IMR-90 (cell line): Measurements from ENCODE around the gene TMEM158. TPM values are rescaled to one million over a fixed set of nuclear protein-coding genes. Genes with fewer than 3 reads are reported as not detected.

Experiments
- ATAC-seq: fragments of 200-7000 bp; cut with Tn5 transposase; 2 replicates; pipeline ENCODE4 v1.9.1; 2020; ENCODE audit warnings: low read depth, mild to moderate bottlenecking, moderate library complexity
- BruUV-seq: library from RNA; stranded (reverse); fragments of 400-500 nt; replicated peaks from 2 replicates; lab custom pipeline; 2021; lab: Mats Ljungman, UMichigan
- CTCF ChIA-PET: fragments of 300-600 bp; formaldehyde crosslinking; extraction: SDS; loops from one replicate; lab custom pipeline; 2021; ENCODE audit warnings: antibody characterized with exemption; lab: Yijun Ruan, JAX
- POLR2A ChIA-PET: fragments of 300-600 bp; sonication (Branson Sonifier 250); formaldehyde crosslinking; loops from one replicate; lab custom pipeline; 2022; ENCODE audit warnings: antibody characterized with exemption; ENCODE audit not compliant: unreplicated experiment; lab: Charles Lee
- DNase-seq: peaks from one replicate; pipeline ENCODE4 v3.0.0; 2013
- H2AFZ ChIP-seq: replicated peaks from 2 replicates; pipeline ENCODE3; 2013; ENCODE audit warnings: low read length, mild to moderate bottlenecking; ENCODE audit not compliant: poor library complexity
- H2AK5ac ChIP-seq: 2 replicates; pipeline ENCODE4 v1.6.1; 2013; ENCODE audit warnings: low read depth, low read length, inconsistent platforms
- H2AK9ac ChIP-seq: replicated peaks from 2 replicates; pipeline ENCODE3; 2013; ENCODE audit warnings: mild to moderate bottlenecking, low read depth, low read length, moderate library complexity; ENCODE audit not compliant: poor library complexity
- H2BK120ac ChIP-seq: 2 replicates; pipeline ENCODE4 v1.6.1; 2013; ENCODE audit warnings: low read depth, low read length, inconsistent platforms
- H2BK15ac ChIP-seq: 3 replicates; pipeline ENCODE4 v1.6.1; 2013; ENCODE audit warnings: low read depth, low read length, inconsistent platforms
- H2BK20ac ChIP-seq: 2 replicates; pipeline ENCODE4 v1.6.1; 2013; ENCODE audit warnings: low read depth, mild to moderate bottlenecking, inconsistent platforms, low read length, moderate library complexity
- H2BK5ac ChIP-seq: 2 replicates; pipeline ENCODE4 v1.6.1; 2013; ENCODE audit warnings: mild to moderate bottlenecking, low read depth, low read length, inconsistent platforms; ENCODE audit not compliant: poor library complexity, severe bottlenecking
- H3K14ac ChIP-seq: replicated peaks from 2 replicates; pipeline ENCODE4 v1.6.1; 2013; ENCODE audit warnings: low read depth, low read length, inconsistent platforms
- H3K18ac ChIP-seq: 2 replicates; pipeline ENCODE4 v1.6.1; 2013; ENCODE audit warnings: low read depth, low read length, control low read depth
- H3K23ac ChIP-seq: 2 replicates; pipeline ENCODE4 v1.6.1; 2013; ENCODE audit warnings: low read depth, low read length, inconsistent platforms
- H3K27ac ChIP-seq: 2 replicates; pipeline ENCODE4 v1.5.1; 2013; ENCODE audit warnings: mild to moderate bottlenecking, control low read depth, low read length; ENCODE audit not compliant: insufficient read depth
- H3K27me3 ChIP-seq: 2 replicates; pipeline ENCODE4 v1.6.1; 2013; ENCODE audit warnings: low read length; ENCODE audit not compliant: control insufficient read depth, insufficient read depth
- H3K36me3 ChIP-seq: 2 replicates; pipeline ENCODE4 v1.6.1; 2013; ENCODE audit warnings: low read length, mixed read lengths; ENCODE audit not compliant: control insufficient read depth, insufficient read depth
- H3K4ac ChIP-seq: 2 replicates; pipeline ENCODE4 v1.6.1; 2013; ENCODE audit warnings: low read depth, low read length, inconsistent platforms
- H3K4me1 ChIP-seq: 2 replicates; pipeline ENCODE4 v1.6.1; 2013; ENCODE audit warnings: low read length, mixed read lengths; ENCODE audit not compliant: control insufficient read depth, insufficient read depth
- H3K4me2 ChIP-seq: 2 replicates; pipeline ENCODE4 v1.6.1; 2013; ENCODE audit warnings: low read depth, mild to moderate bottlenecking, control low read depth, low read length, moderate library complexity
- H3K4me3 ChIP-seq: 2 replicates; pipeline ENCODE4 v1.5.1; 2013; ENCODE audit warnings: low read depth, mild to moderate bottlenecking, control low read depth, low read length, moderate library complexity; ENCODE audit not compliant: insufficient read depth
- H3K56ac ChIP-seq: 2 replicates; pipeline ENCODE4 v1.6.1; 2013; ENCODE audit warnings: low read length, inconsistent platforms; ENCODE audit not compliant: insufficient read depth; ENCODE audit errors: extremely low read depth
- H3K79me1 ChIP-seq, 2 experiments: 2 replicates each; pipeline ENCODE4 v1.6.1; 2013; ENCODE audit warnings: low read length in 2 of 2, inconsistent platforms in 1 of 2, low read depth in 1 of 2
- H3K9ac ChIP-seq: 2 replicates; pipeline ENCODE4 v1.6.1; 2013; ENCODE audit warnings: low read depth, low read length, control low read depth
- H3K9me1 ChIP-seq: 2 replicates; pipeline ENCODE4 v1.6.1; 2013; ENCODE audit warnings: low read length, inconsistent platforms; ENCODE audit not compliant: insufficient read depth
- H3K9me3 ChIP-seq: 2 replicates; pipeline ENCODE4 v1.6.1; 2013; ENCODE audit warnings: low read length; ENCODE audit not compliant: control insufficient read depth, insufficient read depth
- H4K20me1 ChIP-seq: 2 replicates; pipeline ENCODE4 v1.6.1; 2013; ENCODE audit warnings: low read length, inconsistent platforms; ENCODE audit not compliant: insufficient read depth
- H4K5ac ChIP-seq: 2 replicates; pipeline ENCODE4 v1.6.1; 2013; ENCODE audit warnings: mild to moderate bottlenecking, low read depth, low read length, control low read depth
- H4K8ac ChIP-seq, 2 experiments: 2 replicates each; pipeline ENCODE4 v1.6.1; 2013; ENCODE audit warnings: low read depth in 2 of 2, low read length in 2 of 2, control low read depth in 1 of 2, inconsistent platforms in 1 of 2
- H4K91ac ChIP-seq: 2 replicates; pipeline ENCODE4 v1.6.1; 2013; ENCODE audit warnings: low read depth, low read length, inconsistent platforms; ENCODE audit not compliant: insufficient read depth
- CEBPB ChIP-seq: IDR thresholded peaks from 2 replicates; pipeline ENCODE4 v1.6.1; 2012; ENCODE audit warnings: low read depth, low read length, improper control_type of control experiment
- MAFK ChIP-seq: IDR thresholded peaks from 2 replicates; pipeline ENCODE4 v1.6.1; 2012; ENCODE audit warnings: low read depth, low read length, improper control_type of control experiment
- MXI1 ChIP-seq: IDR thresholded peaks from 2 replicates; pipeline ENCODE4 v1.6.1; 2012; ENCODE audit warnings: low read depth, mild to moderate bottlenecking, low read length, moderate library complexity, borderline replicate concordance
- RCOR1 ChIP-seq: IDR thresholded peaks from 2 replicates; pipeline ENCODE4 v1.6.1; 2012; ENCODE audit warnings: mild to moderate bottlenecking, low read length, improper control_type of control experiment; ENCODE audit not compliant: insufficient replicate concordance
- USF2 ChIP-seq: fragments of 150-350 bp; IDR thresholded peaks from 2 replicates; pipeline ENCODE4 v1.6.1; 2017; ENCODE audit warnings: mild to moderate bottlenecking, antibody characterized with exemption, low read length, low read depth
- WGBS, 2 experiments: methylation state at CpG; one replicate each; pipeline versions ENCODE4 v1.1.5 to v1.1.7; 2013; ENCODE audit warnings: missing lambda C conversion rate in 2 of 2; ENCODE audit not compliant: insufficient read length in 1 of 2; ENCODE audit errors: extremely low coverage in 2 of 2; 5-methylcytosine and 5-hydroxymethylcytosine counted together
- dilution Hi-C: fragments of 300-500 bp; cut with HindIII; formaldehyde crosslinking; loops from one replicate; pipeline ENCODE4 v1.14.3; 2018; ENCODE audit warnings: low sequenced_read_pairs; ENCODE audit not compliant: unreplicated experiment
- in situ Hi-C: fragments of 300-500 bp; cut with MboI; formaldehyde crosslinking; loops from 3 replicates; pipeline ENCODE4 v1.14.3; 2019; ENCODE audit warnings: low sequenced_read_pairs, inconsistent platforms, mixed read lengths
- intact Hi-C: fragments of 100-400 bp; cut with micrococcal nuclease; formaldehyde crosslinking; loops from 2 replicates; pipeline ENCODE4 v1.10.0; 2022
- polyA plus RNA-seq, 3 experiments: library from polyadenylated mRNA; depleted of rRNA; stranded (reverse); fragments of >200 nt; gene quantifications; 2 replicates each; pipeline ENCODE4 v1.2.3, GENCODE V29; 2012; ENCODE audit warnings: low replicate concordance in 1 of 3
- total RNA-seq: library from RNA; depleted of rRNA; stranded (reverse); fragments of >200 nt; gene quantifications from 2 replicates; pipeline ENCODE4 v1.2.3, GENCODE V29; 2012

Gene TMEM158
- total and polyA plus RNA-seq, 2 of the 4 experiments (the other 2 are of a cell fraction), result 1.6 to 16.4 TPM

DNA sequence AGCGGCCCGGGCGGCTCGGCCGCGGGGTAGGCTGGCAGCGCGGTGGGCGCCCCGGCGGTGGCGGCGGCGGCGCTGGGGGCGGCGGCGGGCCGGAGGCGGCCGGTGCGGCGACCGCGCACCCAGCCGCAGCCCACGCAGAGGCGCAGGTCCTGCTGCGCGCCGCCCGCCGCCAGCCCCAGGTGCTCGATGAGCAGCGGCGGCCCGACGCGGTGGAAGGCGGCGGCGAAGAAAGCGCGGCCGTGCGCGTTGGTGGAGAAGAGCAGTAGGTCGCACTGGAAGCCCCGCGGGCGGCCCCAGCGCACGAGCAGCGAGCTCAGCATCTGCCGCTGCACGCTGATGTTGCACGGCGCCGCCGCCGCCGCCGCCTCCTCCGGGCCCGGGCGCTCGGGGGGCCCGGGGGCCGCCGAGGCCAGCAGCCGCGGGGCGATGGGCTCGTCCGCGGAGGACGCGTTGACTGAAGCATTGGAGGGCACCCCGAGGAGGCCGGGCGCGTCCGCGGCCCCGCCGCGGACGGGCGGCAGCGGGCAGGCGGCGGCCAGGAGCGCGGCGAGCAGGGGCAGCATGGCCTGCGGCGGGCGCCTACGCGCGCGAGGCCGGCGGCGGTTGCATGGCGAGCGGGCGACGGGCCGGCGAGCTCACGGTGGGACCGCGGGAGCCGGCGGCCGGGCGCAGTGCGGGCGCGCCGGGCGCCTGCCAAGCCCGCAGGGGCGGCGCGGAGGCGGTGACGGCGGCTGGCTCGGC lies 452 bp downstream of the TMEM158 start:
- peaks cover 17% of the 10 kb centered on the region for H3K36me3 ChIP-seq
- CTCF ChIA-PET, result interaction anchor here (0.9 to 1.6 kb wide), 3 partner anchors 27 to 187 kb away, joined by 3 to 5 read pairs (median 3); no protein-coding TSS in a partner anchor
- peaks cover 11 to 34% of the 10 kb centered on the region in 2 experiments for H3K79me1 ChIP-seq
- H3K56ac ChIP-seq, result peak overlapping the region; percentile 30; the same call in 1 of the 2 replicates
- peak overlapping the region; percentile 88 for H2AFZ ChIP-seq
- 0% methylated on average over 49 of the region's 131 CpGs; no CpG with 5 or more reads in 1 of the 2 experiments for WGBS, 2 experiments
- no peak overlapping the region for H2AK5ac ChIP-seq
- H2BK20ac ChIP-seq, result no peak overlapping the region
- in situ Hi-C loops (no loop called here), dilution Hi-C loops (no loop called here), intact Hi-C loops (loop anchor here (1.0 to 5.0 kb wide), 5 partner anchors 163 to 432 kb away; partner anchors contain the start of gene LARS2)
- no peak overlapping the region; the same call in 1 of the 2 replicates for H3K4me2 ChIP-seq
- H2BK120ac ChIP-seq, result no peak overlapping the region
- H3K23ac ChIP-seq, result no peak overlapping the region
- H3K4me1 ChIP-seq, result peaks cover 10% of the 10 kb centered on the region
- H3K9me3 ChIP-seq, result no peaks in the 10 kb centered on the region
- no peak for TF ChIP-seq CEBPB
- peak; percentile 44; the same call in 1 of the 2 replicates for TF ChIP-seq MXI1
- no peak for TF ChIP-seq MAFK
- TF ChIP-seq RCOR1, result no peak
- no peak for TF ChIP-seq USF2
- H4K5ac ChIP-seq, result no peak overlapping the region
- peak overlapping the region; percentile 72 for H3K4me3 ChIP-seq
- H2AK9ac ChIP-seq, result peak overlapping the region; percentile 95
- peak overlapping the region; percentile 97 for H2BK5ac ChIP-seq
- peak overlapping the region; percentile 88 for H3K9ac ChIP-seq
- peak overlapping the region; percentile 82; the same call in 1 of the 2 replicates for H4K91ac ChIP-seq
- H3K18ac ChIP-seq, result no peak overlapping the region
- no peak overlapping the region; the same call in 1 of the 2 replicates for H3K4ac ChIP-seq
- no peak for DNase-seq
- H3K27me3 ChIP-seq, result no peaks in the 10 kb centered on the region
- ATAC-seq, result peak; percentile 44
- H3K27ac ChIP-seq, result peak overlapping the region; percentile 89
- no peak overlapping the region for H2BK15ac ChIP-seq
- H3K14ac ChIP-seq, result no peak overlapping the region
- POLR2A ChIA-PET, result no interaction called here
- no peak overlapping the region for H4K8ac ChIP-seq
- no peaks in the 10 kb centered on the region; the same call in 1 of the 2 replicates for H4K20me1 ChIP-seq
- BruUV-seq, result no TSS peak
- H3K9me1 ChIP-seq, result peaks cover 5% of the 10 kb centered on the region; the same call in 1 of the 2 replicates
